GM23338 (cell line): ENCODE results near the gene MMP15. TPM values are rescaled to one million over a fixed set of nuclear protein-coding genes. Genes with fewer than 3 reads are reported as not detected.

Experiments used
- ATAC-seq: fragments of 200-7000 bp; cut with Tn5 transposase; 3 replicates; pipeline ENCODE4 v1.9.1; 2020
- DNase-seq: peaks from one replicate; pipeline ENCODE4 v3.0.0-alpha.2; 2015; ENCODE audit warnings: low spot score
- H2AFZ ChIP-seq: fragments of 200-600 bp; sonication (generic); 2 replicates; pipeline ENCODE4 v1.8.0; 2016; ENCODE audit warnings: antibody characterized with exemption, mild to moderate bottlenecking, moderate library complexity
- H3F3A ChIP-seq: fragments of 200-600 bp; sonication (generic); replicated peaks from 2 replicates; pipeline ENCODE4 v1.8.0; 2017; ENCODE audit warnings: antibody characterized with exemption, mixed run types, low read depth
- H3K27ac ChIP-seq: fragments of 200-600 bp; sonication (generic); 2 replicates; pipeline ENCODE4 v1.6.1; 2016; ENCODE audit warnings: low read depth
- H3K27me3 ChIP-seq: fragments of 200-600 bp; sonication (generic); 2 replicates; pipeline ENCODE4 v1.8.0; 2016; ENCODE audit warnings: mild to moderate bottlenecking, mixed run types, moderate library complexity; ENCODE audit not compliant: insufficient read depth
- H3K36me3 ChIP-seq: fragments of 200-600 bp; sonication (generic); 2 replicates; pipeline ENCODE4 v1.8.0; 2016; ENCODE audit warnings: mild to moderate bottlenecking; ENCODE audit not compliant: insufficient read depth
- H3K4me1 ChIP-seq: fragments of 200-600 bp; sonication (generic); 2 replicates; pipeline ENCODE4 v1.8.0; 2016; ENCODE audit warnings: mild to moderate bottlenecking, moderate library complexity; ENCODE audit not compliant: insufficient read depth
- H3K4me2 ChIP-seq: fragments of 200-600 bp; sonication (generic); 2 replicates; pipeline ENCODE4 v1.7.1; 2017; ENCODE audit warnings: mixed run types
- H3K4me3 ChIP-seq: fragments of 200-600 bp; sonication (generic); 2 replicates; pipeline ENCODE4 v1.6.1; 2016; ENCODE audit warnings: mixed run types
- H3K79me2 ChIP-seq: fragments of 200-600 bp; sonication (generic); replicated peaks from 2 replicates; pipeline ENCODE4 v1.8.0; 2017; ENCODE audit warnings: mild to moderate bottlenecking; ENCODE audit not compliant: insufficient read depth
- H3K9me2 ChIP-seq: fragments of 200-600 bp; sonication (generic); 2 replicates; pipeline ENCODE4 v1.8.0; 2017; ENCODE audit not compliant: insufficient read depth
- H4K20me1 ChIP-seq: fragments of 200-600 bp; sonication (generic); replicated peaks from 2 replicates; pipeline ENCODE4 v1.8.0; 2017; ENCODE audit warnings: mild to moderate bottlenecking; ENCODE audit not compliant: insufficient read depth
- H3K27ac Mint-ChIP-seq: 2 replicates; pipeline ENCODE4 v1.8.0; 2020; ENCODE audit warnings: inconsistent platforms, mild to moderate bottlenecking, moderate library complexity, mixed read lengths
- H3K27me3 Mint-ChIP-seq: 3 replicates; pipeline ENCODE4 v1.8.0; 2022; ENCODE audit warnings: low read depth, mild to moderate bottlenecking, moderate library complexity, mixed read lengths, inconsistent platforms; ENCODE audit not compliant: insufficient read depth, poor library complexity
- H3K36me3 Mint-ChIP-seq: 3 replicates; pipeline ENCODE4 v1.8.0; 2021; ENCODE audit warnings: low read depth, mild to moderate bottlenecking, inconsistent platforms, moderate library complexity, mixed read lengths
- H3K4me1 Mint-ChIP-seq: 3 replicates; pipeline ENCODE4 v1.8.0; 2020; ENCODE audit warnings: mild to moderate bottlenecking, inconsistent platforms, mixed read lengths
- H3K4me3 Mint-ChIP-seq: 3 replicates; pipeline ENCODE4 v1.8.0; 2021; ENCODE audit warnings: moderate library complexity, mild to moderate bottlenecking, inconsistent platforms, mixed read lengths
- H3K9me3 Mint-ChIP-seq: 3 replicates; pipeline ENCODE4 v1.8.0; 2020; ENCODE audit warnings: moderate library complexity, mild to moderate bottlenecking, inconsistent platforms, mixed read lengths
- CREB1 ChIP-seq: fragments of 250-450 bp; sonication (Bioruptor Pico); IDR thresholded peaks from 2 replicates; pipeline ENCODE4 v1.5.0; 2020; ENCODE audit warnings: low read depth, mild to moderate bottlenecking, moderate library complexity
- CTCF ChIP-seq, 2 experiments: fragments of 200-600 bp in 1 of 2; sonication (generic) in 1 of 2; conservative IDR thresholded peaks; 2 replicates each; pipeline versions ENCODE4 v1.5.1 to v1.6.1; 2016 to 2017; ENCODE audit warnings: antibody characterized with exemption in 2 of 2, low read depth in 2 of 2, mild to moderate bottlenecking in 2 of 2, moderate library complexity in 1 of 2
- ETS1 ChIP-seq: IDR thresholded peaks from 2 replicates; pipeline ENCODE4 v1.6.1; 2016; ENCODE audit warnings: antibody characterized with exemption
- EZH2 ChIP-seq: fragments of 200-600 bp; sonication (generic); IDR thresholded peaks from one replicate; pipeline ENCODE4 v1.8.0; 2017; ENCODE audit warnings: antibody characterized with exemption, mild to moderate bottlenecking, low read depth; ENCODE audit not compliant: unreplicated experiment
- EZH2phosphoT487 ChIP-seq: fragments of 200-600 bp; sonication (generic); IDR thresholded peaks from one replicate; pipeline ENCODE4 v1.8.1; 2018; ENCODE audit warnings: antibody characterized with exemption; ENCODE audit not compliant: unreplicated experiment
- JUNB ChIP-seq: IDR thresholded peaks from one replicate; pipeline ENCODE4 v1.6.1; 2016; ENCODE audit warnings: antibody characterized with exemption; ENCODE audit not compliant: unreplicated experiment
- NANOG ChIP-seq: IDR thresholded peaks from 2 replicates; pipeline ENCODE4 v1.6.1; 2016; ENCODE audit warnings: antibody characterized with exemption, borderline replicate concordance
- POLR2AphosphoS5 ChIP-seq: IDR thresholded peaks from 2 replicates; pipeline ENCODE4 v1.6.1; 2016; ENCODE audit warnings: antibody characterized with exemption, low read depth
- REST ChIP-seq: IDR thresholded peaks from one replicate; pipeline ENCODE4 v1.6.1; 2018; ENCODE audit warnings: antibody characterized with exemption; ENCODE audit not compliant: unreplicated experiment
- STAT1 ChIP-seq: IDR thresholded peaks from one replicate; pipeline ENCODE4 v1.6.1; 2016; ENCODE audit warnings: antibody characterized with exemption; ENCODE audit not compliant: unreplicated experiment
- ZNF114 ChIP-seq: fragments of 250-450 bp; sonication (Bioruptor Pico); IDR thresholded peaks from 2 replicates; pipeline ENCODE4 v1.5.0; 2020; ENCODE audit warnings: mild to moderate bottlenecking, moderate library complexity
- ZNF331 ChIP-seq: fragments of 250-450 bp; sonication (Bioruptor Pico); IDR thresholded peaks from 2 replicates; pipeline ENCODE4 v1.5.0; 2020; ENCODE audit warnings: low read depth, mild to moderate bottlenecking, moderate library complexity
- ZNF462 ChIP-seq: fragments of 250-450 bp; sonication (Bioruptor Pico); IDR thresholded peaks from 2 replicates; pipeline ENCODE4 v1.5.0; 2020; ENCODE audit warnings: mild to moderate bottlenecking, moderate library complexity
- polyA plus RNA-seq: library from polyadenylated mRNA; unstranded; fragments of >200 nt; fragmentation: Nextera tagmentation; extraction: Ambion mirVana; gene quantifications from 2 replicates; pipeline ENCODE4 v1.2.1, GENCODE V29; 2016
- total RNA-seq: library from RNA; depleted of rRNA; stranded (reverse); fragments of >200 nt; shearing (Covaris generic); gene quantifications from 2 replicates; pipeline ENCODE4 v1.2.3, GENCODE V29; 2014

MMP15 gene
- total and polyA plus RNA-seq, 2 experiments from 2014 or later, result 10.9 to 79.1 TPM

GRCh38 chr16:58043571-58044155 lies 18.1 kb downstream of the MMP15 start:
- H3K27ac Mint-ChIP-seq, result no peak overlapping the region
- Histone ChIP-seq H3K4me2 (no peak overlapping the region), H3K9me2 (no peaks in the 10 kb centered on the region), H3K79me2 (no peaks in the 10 kb centered on the region), H3K4me3 (no peak overlapping the region), H4K20me1 (no peaks in the 10 kb centered on the region; the same call in 1 of the 2 replicates), H3F3A (0 out of 2 replicates have a peak, but pooled peaks cover 2% of the 10 kb centered on the region), H3K27me3 (no peaks in the 10 kb centered on the region), H3K4me1 (peaks cover 15% of the 10 kb centered on the region), H3K27ac (no peak overlapping the region), H3K36me3 (no peaks in the 10 kb centered on the region; the same call in 1 of the 2 replicates), H2AFZ (no peak overlapping the region)
- DNase-seq (no peak), ATAC-seq (no peak)
- H3K4me3 Mint-ChIP-seq, result no peak overlapping the region
- no peaks in the 10 kb centered on the region; the same call in 2 of the 3 replicates for H3K9me3 Mint-ChIP-seq
- peaks cover 10% of the 10 kb centered on the region for H3K4me1 Mint-ChIP-seq
- TF ChIP-seq POLR2AphosphoS5 (no peak), EZH2 (no peak), JUNB (no peak), CTCF (conservative IDR thresholded peaks at IDR 0.05; ENCODE audit: low read depth in 2 of 2) (no peak), ETS1 (no peak), NANOG (no peak), CREB1 (CRISPR knock-in tag) (no peak), REST (no peak), STAT1 (no peak), ZNF114 (CRISPR knock-in tag) (no peak), ZNF331 (CRISPR knock-in tag) (no peak), ZNF462 (CRISPR knock-in tag) (no peak), EZH2phosphoT487 (no peak)
- peaks cover 10% of the 10 kb centered on the region for H3K27me3 Mint-ChIP-seq
- H3K36me3 Mint-ChIP-seq, result peaks cover 33% of the 10 kb centered on the region
